Measurements from ENCODE around the gene AQP4. TPM values are rescaled to one million over a fixed set of nuclear protein-coding genes. Genes with fewer than 3 reads are reported as not detected.

AQP4 gene
- total RNA-seq, 1 experiment from 2014 or later: 0.27 TPM

DNA sequence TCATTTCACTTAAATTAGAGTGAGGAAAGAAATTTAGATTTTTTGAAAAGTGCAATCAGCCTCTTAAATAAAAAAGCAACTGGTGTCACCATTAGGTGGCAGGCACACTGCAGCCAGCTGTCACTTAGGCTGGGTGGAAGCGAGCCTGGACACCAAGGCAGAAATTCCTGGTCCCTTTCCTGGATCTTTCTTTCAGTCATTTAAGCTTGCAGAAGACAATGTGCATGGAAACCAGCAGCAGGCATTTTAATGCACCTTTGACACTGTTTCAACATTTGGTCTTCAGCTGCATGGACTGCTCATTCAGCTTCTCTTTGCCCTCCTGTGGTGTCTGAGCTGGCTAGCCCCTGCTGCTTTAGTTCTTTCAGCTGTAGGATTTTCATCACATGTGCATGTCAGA, 61.0 kb downstream of the AQP4 start:
- Histone ChIP-seq H3K27me3 (replicated peaks; ENCODE audit: control insufficient read depth, insufficient read depth, low read length) (no peaks in the 10 kb centered on the region), H3K36me3 (ENCODE audit: control insufficient read depth, insufficient read depth, low read length) (no peaks in the 10 kb centered on the region), H3K9me3 (no peaks in the 10 kb centered on the region), H3K4me3 (ENCODE audit: low read depth, low read length) (no peak overlapping the region), H3K4me1 (no peaks in the 10 kb centered on the region)
- no TSS peak for BruUV-seq (replicated peaks)
- intact Hi-C loops (cut with micrococcal nuclease; ENCODE audit: unreplicated experiment): no loop called here
- Mint-ChIP-seq H3K4me3 (ENCODE audit: unreplicated experiment) (no peak overlapping the region), H3K4me1 (ENCODE audit: low read depth, unreplicated experiment) (no peaks in the 10 kb centered on the region), H3K27me3 (ENCODE audit: insufficient read depth, unreplicated experiment) (peaks cover 6% of the 10 kb centered on the region), H3K9me3 (ENCODE audit: unreplicated experiment) (no peaks in the 10 kb centered on the region), H3K27ac (ENCODE audit: unreplicated experiment) (no peak overlapping the region), H3K36me3 (ENCODE audit: insufficient read depth, unreplicated experiment) (no peaks in the 10 kb centered on the region)
- DNase-seq: peak in 1 of 2 experiments; percentile 5
- CTCF ChIA-PET: no interaction called here
- TF ChIP-seq, protein P1, sequence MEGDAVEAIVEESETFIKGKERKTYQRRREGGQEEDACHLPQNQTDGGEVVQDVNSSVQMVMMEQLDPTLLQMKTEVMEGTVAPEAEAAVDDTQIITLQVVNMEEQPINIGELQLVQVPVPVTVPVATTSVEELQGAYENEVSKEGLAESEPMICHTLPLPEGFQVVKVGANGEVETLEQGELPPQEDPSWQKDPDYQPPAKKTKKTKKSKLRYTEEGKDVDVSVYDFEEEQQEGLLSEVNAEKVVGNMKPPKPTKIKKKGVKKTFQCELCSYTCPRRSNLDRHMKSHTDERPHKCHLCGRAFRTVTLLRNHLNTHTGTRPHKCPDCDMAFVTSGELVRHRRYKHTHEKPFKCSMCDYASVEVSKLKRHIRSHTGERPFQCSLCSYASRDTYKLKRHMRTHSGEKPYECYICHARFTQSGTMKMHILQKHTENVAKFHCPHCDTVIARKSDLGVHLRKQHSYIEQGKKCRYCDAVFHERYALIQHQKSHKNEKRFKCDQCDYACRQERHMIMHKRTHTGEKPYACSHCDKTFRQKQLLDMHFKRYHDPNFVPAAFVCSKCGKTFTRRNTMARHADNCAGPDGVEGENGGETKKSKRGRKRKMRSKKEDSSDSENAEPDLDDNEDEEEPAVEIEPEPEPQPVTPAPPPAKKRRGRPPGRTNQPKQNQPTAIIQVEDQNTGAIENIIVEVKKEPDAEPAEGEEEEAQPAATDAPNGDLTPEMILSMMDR (IDR thresholded peaks at IDR 0.05; ENCODE audit: insufficient read depth in 1 of 2, low read depth in 1 of 2, low read length in 1 of 2, severe bottlenecking in 1 of 2, unreplicated experiment in 1 of 2): peak in 1 of 2 experiments; percentile 15
- POLR2A ChIA-PET: no interaction called here

DNA sequence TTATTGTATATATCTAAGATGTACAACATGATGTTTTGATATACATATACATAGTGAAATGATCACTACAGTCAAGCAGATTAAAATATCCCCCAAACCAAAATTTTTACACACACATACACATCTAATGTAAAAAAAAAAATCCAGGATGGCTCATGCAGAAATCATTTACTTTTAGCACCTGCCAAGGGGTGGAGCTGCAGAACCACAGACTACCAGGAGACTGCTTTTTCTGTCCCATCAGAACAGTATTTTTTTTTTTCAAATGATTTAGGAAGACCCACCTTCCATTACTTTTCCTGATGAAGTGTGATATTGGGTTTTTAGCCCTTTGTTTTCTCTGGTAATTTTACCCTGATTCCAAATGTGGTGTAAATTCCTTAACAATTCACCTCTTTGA, 61.9 kb downstream of the AQP4 start:
- Mint-ChIP-seq H3K9me3 (ENCODE audit: unreplicated experiment) (peaks cover 8% of the 10 kb centered on the region), H3K36me3 (ENCODE audit: insufficient read depth, unreplicated experiment) (no peaks in the 10 kb centered on the region), H3K4me3 (ENCODE audit: unreplicated experiment) (no peak overlapping the region), H3K27ac (ENCODE audit: unreplicated experiment) (no peak overlapping the region), H3K27me3 (ENCODE audit: insufficient read depth, unreplicated experiment) (peaks cover 2% of the 10 kb centered on the region), H3K4me1 (ENCODE audit: low read depth, unreplicated experiment) (no peaks in the 10 kb centered on the region)
- no peak for DNase-seq
- intact Hi-C loops (cut with micrococcal nuclease; ENCODE audit: unreplicated experiment): no loop called here
- Histone ChIP-seq H3K36me3 (ENCODE audit: control insufficient read depth, insufficient read depth, low read length) (no peaks in the 10 kb centered on the region), H3K9me3 (no peaks in the 10 kb centered on the region), H3K4me1 (no peaks in the 10 kb centered on the region), H3K4me3 (ENCODE audit: low read depth, low read length) (no peak overlapping the region), H3K27me3 (replicated peaks; ENCODE audit: control insufficient read depth, insufficient read depth, low read length) (no peaks in the 10 kb centered on the region)
- ChIA-PET CTCF (no interaction called here), POLR2A (no interaction called here)
- no TSS peak for BruUV-seq (replicated peaks)
- TF ChIP-seq, protein P1 (IDR thresholded peaks at IDR 0.05; ENCODE audit: insufficient read depth in 1 of 2, low read depth in 1 of 2, low read length in 1 of 2, severe bottlenecking in 1 of 2, unreplicated experiment in 1 of 2): no peak

DNA sequence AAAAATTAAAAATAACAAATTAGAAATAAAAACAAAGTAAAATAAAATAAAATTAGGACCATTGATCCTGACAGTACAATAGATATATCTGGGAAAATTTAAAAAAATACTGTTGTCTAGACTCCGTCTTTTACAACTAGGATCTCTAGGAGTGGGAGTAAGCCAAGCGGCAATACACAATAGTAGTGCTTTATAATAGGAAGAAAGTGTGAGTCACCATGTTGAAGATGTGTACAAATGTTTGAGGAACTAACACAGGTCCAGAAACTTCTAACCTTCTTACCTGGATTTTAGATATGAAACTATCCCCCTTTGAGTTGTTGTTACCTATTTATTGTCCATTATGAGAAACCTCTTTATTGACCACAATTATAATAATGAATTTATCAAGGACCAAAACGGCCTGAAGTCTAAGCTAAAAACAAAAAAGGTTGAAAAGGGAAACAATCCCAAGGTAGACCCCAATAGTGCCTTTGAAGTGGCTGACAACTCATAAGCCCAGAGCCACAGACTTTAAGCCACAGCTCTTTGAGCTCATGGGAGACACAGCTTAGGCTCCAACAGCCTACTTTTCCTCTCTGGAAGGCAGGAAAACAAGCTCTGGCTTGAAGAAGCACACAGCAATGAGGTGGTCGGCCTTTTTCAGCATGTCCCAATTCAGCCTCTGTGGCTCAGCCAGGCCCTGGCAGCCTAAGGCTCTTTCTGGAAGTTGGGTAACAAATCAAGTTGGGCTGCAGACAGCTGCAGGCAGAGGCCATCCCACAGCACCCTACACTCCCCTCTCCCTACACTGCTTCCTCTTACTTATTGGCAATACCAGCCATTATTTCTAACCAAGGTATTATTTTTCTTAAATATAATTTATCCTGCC, 62.9 kb downstream of the AQP4 start:
- no peaks in the 10 kb centered on the region for H3K27me3 ChIP-seq (replicated peaks; ENCODE audit: control insufficient read depth, insufficient read depth, low read length)
- no peaks in the 10 kb centered on the region for H3K4me1 Mint-ChIP-seq (ENCODE audit: low read depth, unreplicated experiment)
- no peak overlapping the region for H3K4me3 Mint-ChIP-seq (ENCODE audit: unreplicated experiment)
- H3K4me3 ChIP-seq (ENCODE audit: low read depth, low read length): no peak overlapping the region
- no peak overlapping the region for H3K27ac Mint-ChIP-seq (ENCODE audit: unreplicated experiment)
- H3K36me3 ChIP-seq (ENCODE audit: control insufficient read depth, insufficient read depth, low read length): no peaks in the 10 kb centered on the region
- CTCF ChIA-PET: no interaction called here
- POLR2A ChIA-PET: no interaction called here
- no peaks in the 10 kb centered on the region for H3K9me3 ChIP-seq
- H3K9me3 Mint-ChIP-seq (ENCODE audit: unreplicated experiment): peaks cover 8% of the 10 kb centered on the region
- TF ChIP-seq, protein P1 (IDR thresholded peaks at IDR 0.05; ENCODE audit: insufficient read depth in 1 of 2, low read depth in 1 of 2, low read length in 1 of 2, severe bottlenecking in 1 of 2, unreplicated experiment in 1 of 2): no peak
- no peak for DNase-seq
- peaks cover 2% of the 10 kb centered on the region for H3K27me3 Mint-ChIP-seq (ENCODE audit: insufficient read depth, unreplicated experiment)
- no TSS peak for BruUV-seq (replicated peaks)
- no peaks in the 10 kb centered on the region for H3K36me3 Mint-ChIP-seq (ENCODE audit: insufficient read depth, unreplicated experiment)
- intact Hi-C loops (cut with micrococcal nuclease; ENCODE audit: unreplicated experiment): no loop called here
- no peaks in the 10 kb centered on the region for H3K4me1 ChIP-seq
